Endothelial cell (in vitro differentiated cells): Measurements from ENCODE around the gene VWA8. TPM values are rescaled to one million over a fixed set of nuclear protein-coding genes. Genes with fewer than 3 reads are reported as not detected.
"Not testable (repeated sequence)": the region's sequence is repeated elsewhere in the genome, so short reads cannot be mapped to it uniquely, and the experiment has no call there.

Experiments
- DNase-seq: peaks from one replicate; pipeline ENCODE4 v3.0.0; 2021; ENCODE audit warnings: low spot score
- H3K27ac Mint-ChIP-seq: one replicate; pipeline ENCODE4 v1.8.0; 2021; ENCODE audit warnings: mixed read lengths, inconsistent platforms; ENCODE audit not compliant: unreplicated experiment
- H3K27me3 Mint-ChIP-seq: one replicate; pipeline ENCODE4 v1.8.0; 2021; ENCODE audit warnings: mild to moderate bottlenecking, moderate library complexity, mixed read lengths, inconsistent platforms; ENCODE audit not compliant: unreplicated experiment
- H3K36me3 Mint-ChIP-seq: one replicate; pipeline ENCODE4 v1.8.0; 2021; ENCODE audit warnings: mild to moderate bottlenecking, low read depth, mixed read lengths, inconsistent platforms; ENCODE audit not compliant: unreplicated experiment
- H3K4me1 Mint-ChIP-seq: one replicate; pipeline ENCODE4 v1.8.0; 2021; ENCODE audit warnings: mild to moderate bottlenecking, mixed read lengths, inconsistent platforms; ENCODE audit not compliant: unreplicated experiment
- H3K4me3 Mint-ChIP-seq: one replicate; pipeline ENCODE4 v1.8.0; 2021; ENCODE audit warnings: mild to moderate bottlenecking, mixed read lengths, inconsistent platforms; ENCODE audit not compliant: unreplicated experiment
- H3K9me3 Mint-ChIP-seq: one replicate; pipeline ENCODE4 v1.8.0; 2021; ENCODE audit warnings: mixed read lengths, inconsistent platforms; ENCODE audit not compliant: unreplicated experiment
- CTCF ChIP-seq: fragments of 200-600 bp; sonication (generic); IDR thresholded peaks from one replicate; pipeline ENCODE4 v1.5.0; 2021; ENCODE audit warnings: antibody characterized with exemption; ENCODE audit not compliant: unreplicated experiment
- total RNA-seq: library from RNA; stranded (reverse); fragmentation: NEBNext Ultra II Directional; extraction: Animal tissue kit (Norgen Biotek cat#: 25700); gene quantifications from one replicate; pipeline ENCODE4 v1.2.1, GENCODE V29; 2021; ENCODE audit not compliant: unreplicated experiment

VWA8 gene
- total RNA-seq, 1 donor from 2014 or later = 8.2 TPM

GRCh38 chr13:41915081-41915480 is 45.8 kb downstream of the VWA8 start:
- Mint-ChIP-seq H3K27ac (no peak overlapping the region), H3K9me3 (no peaks in the 10 kb centered on the region), H3K4me1 (peaks cover 2% of the 10 kb centered on the region), H3K27me3 (peaks cover 3% of the 10 kb centered on the region), H3K4me3 (no peak overlapping the region), H3K36me3 (no peaks in the 10 kb centered on the region)
- DNase-seq = no peak
- TF ChIP-seq CTCF = no peak

DNA sequence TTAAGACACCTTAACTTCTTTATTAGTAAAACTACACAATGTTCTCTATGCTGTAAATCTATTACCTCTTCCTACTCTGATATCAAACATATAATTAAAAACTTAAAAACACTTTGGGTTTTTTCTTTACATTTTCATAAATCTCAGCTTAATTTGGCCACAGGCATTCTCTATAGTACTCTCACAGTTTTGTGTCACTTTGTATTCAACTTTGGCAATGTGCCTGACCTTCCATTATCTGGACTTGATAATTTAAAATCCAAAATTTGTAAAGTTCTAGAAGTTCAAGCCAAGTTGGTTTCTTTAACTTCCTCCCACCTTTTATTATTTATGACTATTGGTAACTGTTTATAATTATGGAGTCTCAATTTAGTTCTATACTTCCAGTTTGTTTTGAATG is 46.4 kb downstream of the VWA8 start:
- Mint-ChIP-seq H3K36me3 (no peaks in the 10 kb centered on the region), H3K4me1 (peaks cover 2% of the 10 kb centered on the region), H3K9me3 (no peaks in the 10 kb centered on the region), H3K27ac (no peak overlapping the region), H3K4me3 (no peak overlapping the region), H3K27me3 (peaks cover 2% of the 10 kb centered on the region)
- TF ChIP-seq CTCF = no peak
- no peak for DNase-seq

- H3K36me3 Mint-ChIP-seq = no peaks in the 10 kb centered on the region
- no peak overlapping the region for H3K27ac Mint-ChIP-seq
Observed at GRCh38 chr13:41909506-41909905, 51.4 kb downstream of the VWA8 start.

DNA sequence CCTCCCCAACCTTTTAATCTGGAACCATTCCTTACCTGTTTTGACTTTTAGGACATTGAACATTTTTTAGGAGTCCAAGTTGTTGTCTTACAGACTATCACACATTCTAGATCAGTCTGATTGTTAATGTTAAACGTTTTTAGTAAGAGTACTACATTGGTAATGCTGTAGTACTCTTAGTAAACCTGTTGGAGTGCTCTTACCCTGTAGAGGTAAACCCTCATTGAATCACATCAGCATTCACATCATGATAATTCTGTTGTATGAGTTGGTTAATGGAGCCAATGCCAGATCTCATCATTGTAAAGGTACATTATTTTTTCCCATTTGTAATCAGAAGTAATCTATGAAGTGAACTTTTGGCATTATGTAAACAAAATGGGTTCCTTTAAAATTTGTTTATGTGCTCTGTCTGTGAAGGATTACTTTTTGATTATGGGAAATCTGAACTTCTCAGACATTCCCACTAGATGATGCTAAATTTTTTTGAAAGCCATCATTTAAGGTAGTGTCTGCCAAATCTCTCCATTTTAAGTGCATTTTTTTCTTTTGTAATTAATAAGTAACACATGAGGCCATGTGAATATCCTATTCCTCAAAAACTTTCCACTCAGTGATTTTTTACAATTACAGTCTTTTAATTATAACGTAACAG is 55.2 kb downstream of the VWA8 start:
- Mint-ChIP-seq H3K27ac (no peak overlapping the region), H3K27me3 (no peaks in the 10 kb centered on the region), H3K4me3 (no peak overlapping the region), H3K36me3 (no peaks in the 10 kb centered on the region), H3K4me1 (peaks cover 6% of the 10 kb centered on the region), H3K9me3 (no peaks in the 10 kb centered on the region)
- no peak for DNase-seq
- peak; percentile 35 for TF ChIP-seq CTCF

More at GRCh38 chr13:41909506-41909905, 51.4 kb downstream of the VWA8 start:
- Mint-ChIP-seq H3K4me3 (no peak overlapping the region), H3K27me3 (no peaks in the 10 kb centered on the region), H3K4me1 (no peaks in the 10 kb centered on the region), H3K9me3 (no peaks in the 10 kb centered on the region)
- no peak for TF ChIP-seq CTCF
- no peak for DNase-seq

DNA sequence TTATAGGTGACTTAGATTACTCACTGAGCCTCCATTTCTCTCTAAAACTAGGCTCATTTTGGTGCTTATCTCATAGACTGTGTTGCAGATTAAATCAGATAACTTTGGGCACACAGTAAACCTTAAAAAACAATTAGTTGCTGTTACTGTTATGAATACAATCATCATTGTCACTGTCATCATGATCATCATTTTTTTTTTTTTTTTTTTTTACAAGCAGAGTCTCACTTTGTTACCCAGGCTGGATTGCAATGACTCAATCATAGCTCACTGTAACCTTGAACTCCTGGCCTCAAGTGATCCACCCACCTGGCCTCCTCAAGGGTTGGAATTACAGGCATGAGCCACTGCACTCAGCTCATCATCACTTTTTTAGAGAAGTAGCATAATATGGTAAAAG is 60.0 kb downstream of the VWA8 start:
- Mint-ChIP-seq H3K9me3 (no peaks in the 10 kb centered on the region), H3K4me1 (peaks cover 6% of the 10 kb centered on the region), H3K4me3 (no peak overlapping the region), H3K27me3 (peaks cover 2% of the 10 kb centered on the region), H3K36me3 (peaks cover 11% of the 10 kb centered on the region), H3K27ac (no peak overlapping the region)
- no peak for TF ChIP-seq CTCF
- no peak for DNase-seq

DNA sequence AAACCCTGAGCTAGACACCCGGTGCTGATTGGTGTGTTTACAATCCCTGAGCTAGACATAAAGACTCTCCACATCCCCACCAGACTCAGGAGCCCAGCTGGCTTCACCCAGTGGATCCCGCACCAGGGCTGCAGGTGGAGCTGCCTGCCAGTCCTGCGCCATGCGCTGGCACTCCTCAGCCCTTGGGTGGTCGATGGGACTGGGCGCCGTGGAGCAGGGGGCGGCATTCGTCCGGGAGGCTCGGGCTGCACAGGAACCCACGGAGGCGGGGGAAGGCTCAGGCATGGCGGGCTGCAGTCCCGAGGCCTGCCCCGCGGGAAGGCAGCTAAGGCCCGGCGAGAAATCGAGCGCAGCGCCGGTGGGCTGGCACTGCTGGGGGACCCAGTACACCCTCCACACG is 62.5 kb downstream of the VWA8 start:
- not testable (repeated sequence) for H3K27ac Mint-ChIP-seq, H3K4me1 Mint-ChIP-seq

More for the DNA sequence above, 62.5 kb downstream of the VWA8 start:
- H3K9me3 Mint-ChIP-seq, DNase-seq, H3K27me3 Mint-ChIP-seq, H3K4me3 Mint-ChIP-seq: not testable (repeated sequence)
- peaks cover 11% of the 10 kb centered on the region for H3K36me3 Mint-ChIP-seq
